IPS DF 19.7 (cell line): ENCODE results near the gene LZTFL1.

Experiments used
- DNase-seq: peaks from one replicate; pipeline ENCODE4 v3.0.0-alpha.2; 2013; ENCODE audit warnings: low read depth, low spot score

The LZTFL1 gene

GRCh38 chr3:45807681-45808540, 34.0 kb downstream of the LZTFL1 start:
- no peak for DNase-seq

- no peak for DNase-seq
Observed at GRCh38 chr3:45807133-45807532, 34.8 kb downstream of the LZTFL1 start.

- DNase-seq, result no peak
Observed at GRCh38 chr3:45806072-45806471, 35.8 kb downstream of the LZTFL1 start.

- no peak for DNase-seq
Observed at GRCh38 chr3:45803252-45803935, 38.5 kb downstream of the LZTFL1 start.

GRCh38 chr3:45802146-45802545, 39.8 kb downstream of the LZTFL1 start:
- DNase-seq, result no peak

GRCh38 chr3:45800611-45801010, 41.3 kb downstream of the LZTFL1 start:
- DNase-seq, result no peak

GRCh38 chr3:45799586-45799985, 42.3 kb downstream of the LZTFL1 start:
- DNase-seq, result no peak

GRCh38 chr3:45798034-45798433, 43.9 kb downstream of the LZTFL1 start:
- DNase-seq, result no peak

- DNase-seq, result no peak
Observed at GRCh38 chr3:45796902-45797637, 44.8 kb downstream of the LZTFL1 start.

- no peak for DNase-seq
Observed at GRCh38 chr3:45795882-45796765, 45.8 kb downstream of the LZTFL1 start, which contains the start of gene SLC6A20. SLC6A20 (minus strand) TSS chr3:45796536; CDS start chr3:45796419, 117 bp downstream.

GRCh38 chr3:45795509-45795881, 46.4 kb downstream of the LZTFL1 start:
- no peak for DNase-seq

GRCh38 chr3:45794660-45795059, 47.3 kb downstream of the LZTFL1 start:
- no peak for DNase-seq

- DNase-seq, result no peak
Observed at GRCh38 chr3:45794177-45794560, 47.8 kb downstream of the LZTFL1 start.

- DNase-seq, result no peak
Observed at GRCh38 chr3:45793482-45794176, 48.3 kb downstream of the LZTFL1 start.

GRCh38 chr3:45792516-45793172, 49.3 kb downstream of the LZTFL1 start:
- DNase-seq, result no peak

- no peak for DNase-seq
Observed at GRCh38 chr3:45792036-45792435, 49.9 kb downstream of the LZTFL1 start.

GRCh38 chr3:45790596-45790995, 51.3 kb downstream of the LZTFL1 start:
- no peak for DNase-seq

GRCh38 chr3:45789235-45789812, 52.6 kb downstream of the LZTFL1 start:
- DNase-seq, result no peak

- no peak for DNase-seq
Observed at GRCh38 chr3:45787551-45787950, 54.4 kb downstream of the LZTFL1 start.
